Measurements from ENCODE around the gene NR2F2.

The NR2F2 gene

GRCh38 chr15:96309143-96309660 lies 21.3 kb upstream of the NR2F2 start:
- no peak overlapping the region for H3K4me3 ChIP-seq (ENCODE audit: low read length)
- H3K4me1 ChIP-seq (ENCODE audit: low read length), result no peaks in the 10 kb centered on the region
- no peak for TF ChIP-seq EZH2phosphoT487 (IDR thresholded peaks at IDR 0.05; ENCODE audit: low read length)
- no peak for TF ChIP-seq EZH2 (optimal IDR thresholded peaks at IDR 0.05; ENCODE audit: low read depth, low read length)
- TF ChIP-seq CTCF (IDR thresholded peaks at IDR 0.05; ENCODE audit: low read length), result no peak

DNA sequence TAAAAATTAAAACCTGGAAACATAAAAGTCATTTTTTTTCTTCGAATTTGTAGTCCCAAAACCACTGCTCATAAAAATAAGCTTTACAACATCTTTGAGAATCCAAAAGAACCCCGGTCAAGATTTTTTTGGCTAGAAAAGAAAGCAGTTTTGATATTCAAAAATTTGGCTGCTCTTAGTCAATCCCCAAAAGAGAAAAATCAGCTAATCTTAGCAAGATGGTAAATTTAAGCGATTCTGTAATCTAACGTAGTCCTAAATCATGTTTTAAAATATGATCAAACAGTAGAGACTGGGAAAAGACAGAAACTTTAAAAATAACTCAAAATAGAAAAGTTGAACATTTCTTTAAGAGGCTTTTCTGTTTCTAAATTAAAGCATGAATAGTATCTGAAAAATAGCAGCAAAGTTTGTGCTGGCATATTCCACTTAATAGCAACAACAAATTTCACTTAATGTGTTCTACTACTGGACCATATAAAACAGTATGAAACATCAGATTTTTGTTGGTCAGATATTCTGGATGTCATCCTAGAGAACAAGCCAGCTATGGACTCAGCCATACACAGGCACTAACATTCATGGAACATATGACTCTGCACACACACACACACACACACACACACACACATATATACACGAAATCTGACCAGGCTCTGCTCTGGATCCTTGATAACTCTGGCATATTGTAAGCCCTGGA lies 19.1 kb upstream of the NR2F2 start:
- H2AFZ ChIP-seq (ENCODE audit: low read length), result no peak overlapping the region
- no peaks in the 10 kb centered on the region for H3F3A ChIP-seq (ENCODE audit: insufficient read depth, low read length)
- H3K9me3 ChIP-seq (replicated peaks; ENCODE audit: insufficient read depth, low read length), result no peaks in the 10 kb centered on the region
- no peaks in the 10 kb centered on the region for H4K20me1 ChIP-seq (ENCODE audit: insufficient read depth, low read length)
- H3K4me3 ChIP-seq (ENCODE audit: low read length), result no peak overlapping the region
- DNase-seq, result no peak
- H3K27me3 ChIP-seq (replicated peaks; ENCODE audit: insufficient read depth, low read length), result no peaks in the 10 kb centered on the region
- H3K4me1 ChIP-seq (ENCODE audit: low read length), result no peaks in the 10 kb centered on the region
- TF ChIP-seq CTCF (IDR thresholded peaks at IDR 0.05; ENCODE audit: low read length) (no peak), EZH2 (optimal IDR thresholded peaks at IDR 0.05; ENCODE audit: low read depth, low read length) (no peak), EZH2phosphoT487 (IDR thresholded peaks at IDR 0.05; ENCODE audit: low read length) (no peak)
- no peaks in the 10 kb centered on the region for H3K79me2 ChIP-seq (ENCODE audit: low read length)
- H3K9me2 ChIP-seq (replicated peaks; ENCODE audit: insufficient read depth, low read length), result no peaks in the 10 kb centered on the region
- no peak overlapping the region for H3K27ac ChIP-seq (ENCODE audit: low read length)
- no peak overlapping the region for H3K9ac ChIP-seq (ENCODE audit: low read length)
- H3K36me3 ChIP-seq (replicated peaks; ENCODE audit: insufficient read depth, low read length), result no peaks in the 10 kb centered on the region
- H3K4me2 ChIP-seq (ENCODE audit: low read depth, low read length), result no peak overlapping the region

More at GRCh38 chr15:96309143-96309660, 21.3 kb upstream of the NR2F2 start:
- H2AFZ ChIP-seq (ENCODE audit: low read length), result no peak overlapping the region
- H3K27me3 ChIP-seq (replicated peaks; ENCODE audit: insufficient read depth, low read length), result no peaks in the 10 kb centered on the region
- no peak overlapping the region for H3K9ac ChIP-seq (ENCODE audit: low read length)
- H3K9me2 ChIP-seq (replicated peaks; ENCODE audit: insufficient read depth, low read length), result no peaks in the 10 kb centered on the region
- H3K79me2 ChIP-seq (ENCODE audit: low read length), result no peaks in the 10 kb centered on the region
- no peak overlapping the region for H3K4me2 ChIP-seq (ENCODE audit: low read depth, low read length)
- H3K9me3 ChIP-seq (replicated peaks; ENCODE audit: insufficient read depth, low read length), result no peaks in the 10 kb centered on the region
- H3K27ac ChIP-seq (ENCODE audit: low read length), result no peak overlapping the region
- H4K20me1 ChIP-seq (ENCODE audit: insufficient read depth, low read length), result no peaks in the 10 kb centered on the region
- no peak for DNase-seq
- no peaks in the 10 kb centered on the region for H3K36me3 ChIP-seq (replicated peaks; ENCODE audit: insufficient read depth, low read length)
- H3F3A ChIP-seq (ENCODE audit: insufficient read depth, low read length), result no peaks in the 10 kb centered on the region

GRCh38 chr15:96311956-96312294 lies 18.6 kb upstream of the NR2F2 start:
- Histone ChIP-seq H3K9me2 (replicated peaks; ENCODE audit: insufficient read depth, low read length) (no peaks in the 10 kb centered on the region), H4K20me1 (ENCODE audit: insufficient read depth, low read length) (no peaks in the 10 kb centered on the region), H3K27ac (ENCODE audit: low read length) (no peak overlapping the region), H3K36me3 (replicated peaks; ENCODE audit: insufficient read depth, low read length) (no peaks in the 10 kb centered on the region), H3K9ac (ENCODE audit: low read length) (no peak overlapping the region), H3K4me1 (ENCODE audit: low read length) (no peaks in the 10 kb centered on the region), H3K4me2 (ENCODE audit: low read depth, low read length) (no peak overlapping the region), H3K9me3 (replicated peaks; ENCODE audit: insufficient read depth, low read length) (no peaks in the 10 kb centered on the region), H3K27me3 (replicated peaks; ENCODE audit: insufficient read depth, low read length) (no peaks in the 10 kb centered on the region), H3K4me3 (ENCODE audit: low read length) (no peak overlapping the region), H3F3A (ENCODE audit: insufficient read depth, low read length) (no peaks in the 10 kb centered on the region), H2AFZ (ENCODE audit: low read length) (no peak overlapping the region), H3K79me2 (ENCODE audit: low read length) (no peaks in the 10 kb centered on the region)
- no peak for DNase-seq
- TF ChIP-seq CTCF (IDR thresholded peaks at IDR 0.05; ENCODE audit: low read length) (no peak), EZH2phosphoT487 (IDR thresholded peaks at IDR 0.05; ENCODE audit: low read length) (no peak), EZH2 (optimal IDR thresholded peaks at IDR 0.05; ENCODE audit: low read depth, low read length) (no peak)

All from MM.1S (cell line).